GM21381 (cell line): ENCODE results near the gene CRACDL.
"Not testable (repeated sequence)": the region's sequence is repeated elsewhere in the genome, so short reads cannot be mapped to it uniquely, and the experiment has no call there.

ENCODE experiments used
- ATAC-seq: cut with Tn5 transposase; IDR thresholded peaks from one replicate; pipeline ENCODE4 v1.9.1; 2021; ENCODE audit warnings: mild to moderate bottlenecking, moderate library complexity; ENCODE audit not compliant: unreplicated experiment

Gene CRACDL

DNA sequence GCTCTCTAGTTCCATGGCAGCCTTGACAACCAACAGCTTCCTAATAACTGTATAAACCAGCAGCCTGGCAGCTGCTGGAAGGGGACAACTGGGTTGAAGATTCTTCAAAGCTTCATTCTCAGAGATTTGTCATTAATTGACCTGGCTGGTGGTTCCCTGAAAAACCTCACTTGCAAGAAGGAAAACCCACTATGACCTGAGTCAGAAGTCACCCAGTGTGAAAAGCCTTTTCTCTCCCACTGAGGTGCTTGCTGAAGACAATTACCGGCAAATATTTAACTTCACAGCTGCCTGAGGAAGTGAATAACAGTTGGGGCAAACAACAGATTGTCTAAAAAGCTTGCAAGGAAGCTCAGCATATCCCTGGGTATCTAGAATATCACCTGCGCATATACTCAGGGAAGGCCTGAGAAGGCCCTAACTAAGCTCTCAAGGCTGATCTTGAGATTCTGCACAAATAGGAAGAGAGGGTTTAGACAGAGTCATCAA, 49.9 kb downstream of the CRACDL start:
- ATAC-seq: no peak

DNA sequence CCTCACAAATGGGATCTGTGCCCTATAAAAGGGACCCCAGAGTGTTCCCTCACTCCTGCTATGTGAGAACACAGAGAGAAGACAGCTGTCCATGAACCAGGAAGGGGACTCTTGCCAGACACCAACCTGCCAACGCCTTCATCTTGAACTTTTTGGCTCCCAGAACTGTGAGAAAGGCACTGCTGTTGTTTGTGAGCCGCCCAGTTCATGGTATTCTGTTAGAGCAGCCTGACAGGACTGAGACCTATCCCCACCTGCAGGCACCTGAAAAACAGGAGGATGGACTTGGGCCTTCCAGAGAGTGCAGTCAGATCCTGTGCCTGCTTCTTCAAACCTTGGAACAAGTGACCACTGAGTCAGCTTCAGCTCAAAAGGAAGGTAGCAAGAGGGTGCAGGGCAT, 51.4 kb downstream of the CRACDL start:
- no peak for ATAC-seq

DNA sequence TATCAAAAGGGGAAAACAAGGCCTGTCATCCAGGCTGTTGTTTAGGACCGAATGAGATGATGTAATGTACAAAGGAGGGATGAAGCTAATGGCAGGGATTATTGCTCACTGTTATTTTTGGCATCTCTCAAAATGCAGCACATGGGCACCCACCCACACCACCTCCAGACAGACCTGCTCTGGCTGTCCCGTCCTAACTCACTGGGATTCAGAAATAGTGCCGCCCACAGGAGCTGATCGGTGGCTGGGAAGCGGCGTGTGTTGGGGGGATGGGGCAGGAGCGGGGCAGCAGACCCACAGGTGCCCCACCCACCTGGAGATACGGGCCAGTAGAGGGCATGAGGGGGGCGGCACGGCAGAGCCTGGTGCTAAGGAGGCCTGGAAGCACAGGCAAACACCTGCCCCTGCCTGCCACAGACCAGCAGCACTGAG, 52.2 kb downstream of the CRACDL start:
- no peak for ATAC-seq

DNA sequence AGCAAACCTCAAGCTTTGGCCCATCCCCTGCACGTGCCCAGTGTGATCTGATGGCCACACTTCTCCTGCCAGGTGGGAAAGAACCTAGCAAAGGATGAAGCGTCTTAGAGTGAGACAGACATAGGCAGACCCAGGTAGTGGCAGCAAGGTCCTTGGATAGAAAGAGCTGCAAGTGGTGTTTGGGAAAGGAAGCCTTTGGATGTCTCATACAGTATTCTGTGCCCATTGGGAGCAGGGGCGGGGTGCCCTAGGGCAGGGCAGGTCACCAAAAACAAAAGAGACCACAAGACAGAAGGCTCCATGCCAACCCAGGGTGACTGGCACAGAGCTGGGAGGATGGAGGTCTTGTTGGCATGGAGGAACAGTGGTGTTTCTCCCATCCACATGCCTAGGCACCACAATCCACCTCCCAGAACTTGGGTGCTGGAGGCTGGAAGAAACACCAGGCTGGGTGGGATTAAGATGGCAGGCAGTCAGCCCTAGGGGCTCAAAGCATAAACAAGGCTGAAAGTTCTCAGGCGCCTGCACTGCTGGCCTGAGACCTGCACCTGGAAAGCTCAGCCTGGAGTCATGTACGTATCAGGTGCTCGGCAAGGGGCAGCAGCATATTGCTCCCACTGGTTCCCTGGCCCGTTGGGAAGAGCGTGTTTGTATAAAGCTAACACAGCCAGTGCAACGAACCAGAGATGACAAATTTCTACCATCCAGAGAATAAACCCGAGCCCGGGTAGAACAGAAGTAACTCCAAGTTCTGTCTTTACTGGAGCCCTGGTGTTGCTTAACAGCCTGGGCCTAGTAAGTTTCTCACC, 52.9 kb downstream of the CRACDL start:
- ATAC-seq: no peak

DNA sequence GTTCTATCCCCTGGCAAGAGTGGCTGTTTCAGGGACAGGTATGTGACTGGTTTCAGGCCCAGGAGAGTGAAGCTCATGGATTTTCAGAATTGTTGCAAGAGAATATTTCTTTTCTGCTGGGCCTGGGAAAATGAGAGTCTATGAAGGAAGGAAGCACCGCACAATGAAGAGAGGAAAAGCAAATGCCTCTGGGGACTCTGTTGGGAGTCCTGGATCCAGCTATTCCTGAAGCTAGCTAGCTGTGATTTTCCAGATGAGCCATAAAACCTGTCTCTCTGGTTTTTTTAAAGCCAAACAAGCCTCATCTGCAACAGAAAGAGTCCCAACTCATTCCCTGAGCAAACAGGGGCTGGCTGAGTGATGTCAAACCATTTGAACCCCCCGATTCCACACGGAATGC, 53.7 kb downstream of the CRACDL start:
- ATAC-seq: no peak

DNA sequence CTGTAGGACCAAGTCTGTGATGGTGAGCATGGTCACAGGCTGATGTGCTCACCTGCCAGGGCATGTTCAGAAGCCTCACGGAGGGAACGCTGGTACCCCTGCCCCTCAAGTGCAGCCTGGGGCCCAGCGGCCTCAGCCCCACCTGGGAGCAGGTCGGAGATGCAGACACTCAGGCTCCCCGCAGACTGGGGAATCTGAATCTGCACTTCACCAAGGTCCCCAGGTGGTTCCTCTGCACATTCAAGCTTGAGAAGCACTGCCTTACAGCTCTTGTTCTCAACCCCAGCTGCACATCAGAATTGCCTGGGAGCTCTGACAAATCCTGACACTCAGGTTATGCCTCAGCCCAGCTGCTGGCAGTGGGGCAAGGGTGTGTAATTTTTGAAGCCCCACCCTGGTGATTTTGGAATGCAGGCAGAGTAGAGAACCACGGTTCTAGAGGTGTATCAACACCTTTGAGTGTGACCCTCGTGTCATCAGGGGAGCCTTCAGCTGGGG, 54.8 kb downstream of the CRACDL start:
- no peak for ATAC-seq

DNA sequence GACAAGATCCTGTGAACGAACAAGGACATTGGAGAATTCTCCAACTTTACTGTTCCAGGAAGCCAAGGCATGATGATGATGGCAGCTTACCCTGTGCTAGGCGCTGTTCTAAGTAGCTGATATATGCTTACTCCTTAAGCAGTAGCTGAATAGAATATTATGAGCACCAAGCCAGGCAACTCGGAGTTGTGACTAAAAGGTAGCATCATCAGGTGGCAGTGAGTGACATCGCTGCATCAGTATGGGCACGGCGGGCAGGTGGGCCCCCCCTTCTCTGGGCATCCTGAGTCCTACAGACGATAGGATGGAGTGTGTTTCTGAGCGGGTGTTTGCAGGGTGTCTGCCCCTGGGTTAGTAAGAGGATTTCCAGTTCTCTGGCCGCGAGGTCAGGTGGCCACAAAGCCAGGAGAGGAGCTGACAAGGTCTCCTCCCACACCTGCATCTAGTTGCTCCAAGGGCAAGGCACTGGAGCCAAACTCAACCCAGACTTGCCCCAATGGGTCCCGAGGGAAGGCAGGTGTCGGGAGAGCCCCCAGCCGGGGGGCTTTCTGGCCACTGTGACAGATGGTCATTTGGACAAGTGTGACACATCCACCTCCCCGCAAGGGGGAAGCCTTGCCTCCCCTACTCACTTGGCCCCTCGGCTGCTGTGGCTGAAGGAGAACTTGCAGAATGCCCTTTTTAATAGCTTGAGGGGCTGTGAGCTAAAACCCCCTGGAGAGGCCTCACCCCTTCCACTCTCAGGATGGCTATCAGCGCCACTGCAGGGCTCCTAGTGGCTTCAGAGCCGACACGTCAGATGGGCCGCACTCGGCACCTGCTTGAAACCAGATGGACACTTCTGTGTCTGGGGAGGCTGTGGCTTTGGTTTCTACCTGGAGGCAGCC, 55.5 kb downstream of the CRACDL start:
- ATAC-seq: no peak

DNA sequence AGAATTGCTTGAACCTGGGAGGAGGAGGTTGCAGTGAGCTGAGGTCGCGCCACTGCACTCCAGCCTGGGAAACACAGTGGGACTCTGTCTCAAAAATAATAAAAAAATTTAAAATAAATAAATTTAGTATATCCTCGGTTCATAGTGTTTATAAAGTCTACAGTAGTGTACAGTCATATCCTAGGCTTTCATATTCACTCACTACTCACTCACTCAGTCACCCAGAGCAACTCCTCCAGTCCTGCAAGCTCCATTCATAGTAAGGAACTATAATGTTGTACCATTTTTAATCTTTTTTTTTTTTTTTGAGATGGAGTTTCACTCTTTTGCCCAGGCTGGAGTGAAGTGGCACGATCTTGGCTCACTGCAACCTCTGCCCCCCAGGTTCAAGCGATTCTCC, 58.4 kb downstream of the CRACDL start:
- ATAC-seq: not testable (repeated sequence)

DNA sequence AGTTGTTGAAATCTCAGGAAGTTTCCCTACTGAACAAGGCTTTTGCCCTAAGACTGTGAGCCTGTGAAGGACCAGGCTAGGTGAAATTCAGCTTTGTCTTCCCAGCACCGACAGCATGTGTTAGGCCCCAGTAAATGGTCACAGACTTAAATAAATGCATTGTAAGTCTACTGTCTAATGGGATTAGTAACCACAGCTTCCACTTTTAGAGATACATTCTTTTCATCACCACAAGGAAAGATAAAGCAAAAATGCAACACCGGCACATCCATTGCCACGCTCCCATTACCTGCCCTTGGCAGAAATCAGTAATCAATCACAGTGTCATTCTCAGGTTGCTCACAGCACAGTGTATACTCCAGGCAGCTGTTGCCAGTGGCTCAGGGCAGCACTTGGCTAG, 59.3 kb downstream of the CRACDL start:
- no peak for ATAC-seq

DNA sequence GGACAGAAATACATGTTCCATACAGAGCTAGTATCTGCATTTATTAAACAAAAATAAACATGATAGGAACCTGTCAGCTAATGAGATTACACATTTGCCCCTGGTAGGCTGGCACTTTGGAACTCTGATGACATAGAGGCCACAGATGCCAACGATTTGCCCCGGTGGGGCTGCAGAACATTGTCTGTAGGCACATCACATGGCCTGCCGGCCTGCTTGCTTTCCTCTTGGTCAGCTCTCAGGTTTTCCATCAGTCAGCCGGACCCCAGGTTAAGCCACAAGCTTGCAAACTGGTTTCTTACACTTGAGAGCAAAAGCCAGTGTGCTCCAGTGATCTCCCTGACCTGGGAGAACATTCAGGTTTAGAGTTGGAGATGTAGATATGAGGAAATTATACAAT, 60.3 kb downstream of the CRACDL start:
- no peak for ATAC-seq

DNA sequence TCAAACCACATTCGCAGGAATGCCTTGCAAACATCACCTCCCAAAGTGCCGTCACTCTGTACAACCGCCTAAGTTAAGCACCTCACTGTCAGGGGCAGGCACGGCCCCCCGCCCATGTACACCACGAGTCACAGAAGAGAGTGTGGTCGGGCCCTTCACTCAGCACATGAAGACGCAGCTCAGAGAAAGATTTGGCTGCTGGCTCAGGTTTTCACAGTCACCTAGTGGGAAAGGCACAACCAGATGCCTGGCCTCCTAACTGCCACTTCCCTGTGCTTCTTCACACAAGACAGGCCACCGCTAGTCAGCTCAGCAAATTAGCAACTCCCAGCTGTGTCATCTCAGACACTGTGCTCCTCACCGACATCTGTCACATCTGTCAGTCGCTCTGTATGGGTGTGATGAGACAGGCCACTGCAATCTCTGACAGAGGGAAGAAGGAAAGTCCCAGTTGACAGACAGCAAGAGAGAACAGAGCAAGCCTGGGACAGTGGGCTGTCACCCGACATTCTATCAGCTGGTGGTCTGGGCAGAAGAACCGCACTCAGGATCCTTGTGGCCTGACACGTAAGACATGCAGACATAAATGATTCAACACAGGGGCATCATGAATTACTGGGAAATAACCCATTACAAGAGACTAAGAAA, 60.8 kb downstream of the CRACDL start:
- ATAC-seq: peak; percentile 53

DNA sequence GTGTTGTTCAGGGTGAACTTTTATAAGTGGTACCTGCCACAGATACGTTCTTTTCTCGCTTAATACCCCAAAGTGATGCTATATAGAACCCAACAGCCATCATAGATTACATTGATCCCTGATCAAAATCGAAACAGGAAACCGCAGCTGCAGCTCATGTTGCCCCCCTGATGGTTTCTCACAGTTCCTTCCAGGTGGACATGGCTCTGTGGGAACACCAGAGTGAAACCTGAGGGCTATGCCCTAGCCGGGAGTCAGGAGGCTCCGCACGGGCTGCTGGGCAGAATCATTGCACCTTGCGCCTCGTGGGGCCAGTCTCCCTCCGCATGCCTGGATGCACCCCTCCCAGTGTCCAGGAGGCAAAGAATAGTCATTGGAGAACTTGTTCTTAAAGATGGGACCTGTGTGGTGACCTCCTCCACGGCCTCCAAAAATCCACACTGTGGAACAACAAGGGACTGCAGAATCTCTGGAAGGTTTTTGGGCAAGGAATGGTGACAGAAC, 61.8 kb downstream of the CRACDL start:
- no peak for ATAC-seq

DNA sequence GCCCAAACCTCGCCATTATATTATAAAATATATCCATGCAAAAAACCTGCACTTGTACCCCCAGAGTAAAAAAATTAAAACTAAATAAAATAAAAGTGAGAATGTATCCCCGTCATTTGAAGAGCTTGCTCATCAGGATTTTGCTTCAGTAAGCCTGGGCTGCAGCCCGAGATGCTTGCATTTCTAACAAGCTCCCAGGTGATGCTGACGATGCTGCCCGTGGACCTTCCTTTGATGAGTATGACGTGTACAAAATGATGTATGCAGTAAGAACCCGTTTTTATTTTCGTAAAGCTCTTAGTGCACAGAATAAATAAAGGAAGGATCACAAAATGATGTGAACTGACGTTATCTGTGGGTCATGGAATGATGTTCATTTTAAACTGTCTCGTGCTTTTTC, 63.5 kb downstream of the CRACDL start:
- no peak for ATAC-seq

DNA sequence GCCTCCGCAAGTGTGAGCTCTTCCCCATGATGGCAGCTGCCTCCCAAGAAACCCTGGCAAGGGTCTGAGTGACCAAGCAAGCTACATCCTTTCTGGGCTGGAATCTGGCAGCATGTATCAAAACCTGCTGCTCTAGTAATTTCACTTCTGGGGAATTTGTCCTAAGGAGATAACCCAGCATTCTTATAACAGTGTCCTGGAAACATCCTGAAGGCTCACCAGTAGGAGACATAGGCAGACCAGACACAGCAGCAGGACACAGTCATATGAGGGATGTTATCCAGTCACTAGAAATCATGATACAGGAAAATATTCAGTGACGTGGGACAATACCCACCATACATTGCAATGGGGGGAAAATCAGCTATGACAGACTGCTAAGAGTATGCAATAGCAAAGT, 64.5 kb downstream of the CRACDL start:
- no peak for ATAC-seq

DNA sequence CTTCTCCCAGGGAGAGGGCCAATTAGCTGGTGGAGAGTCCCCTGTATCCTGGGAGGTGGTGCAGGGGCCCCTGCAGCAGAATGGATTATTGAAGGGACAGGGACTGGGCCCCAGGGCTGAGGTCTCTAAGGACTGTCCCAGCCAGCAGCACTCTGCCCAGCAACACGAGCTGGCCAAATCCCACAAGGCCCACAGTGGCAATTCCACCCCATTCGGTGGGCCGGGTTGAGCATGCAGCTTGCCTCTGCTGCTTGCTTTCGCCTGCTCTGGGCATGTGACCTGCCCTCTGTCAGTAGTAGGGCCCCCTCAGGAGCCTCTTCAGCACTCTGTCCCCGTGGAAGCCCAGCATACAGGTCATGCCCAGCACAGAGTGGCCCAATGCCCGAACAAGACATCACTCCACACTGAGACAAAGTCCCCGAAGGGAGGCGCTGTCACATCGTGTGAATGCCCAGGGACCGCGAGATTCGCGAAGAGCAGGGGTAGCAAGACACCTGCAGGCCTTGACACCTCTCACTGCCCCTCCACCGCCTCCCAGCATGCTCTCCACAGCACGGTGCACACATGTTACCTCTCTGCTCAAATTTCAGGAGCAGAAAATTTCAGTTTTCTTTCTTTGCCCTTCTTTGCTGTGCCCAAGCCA, 65.4 kb downstream of the CRACDL start:
- no peak for ATAC-seq

DNA sequence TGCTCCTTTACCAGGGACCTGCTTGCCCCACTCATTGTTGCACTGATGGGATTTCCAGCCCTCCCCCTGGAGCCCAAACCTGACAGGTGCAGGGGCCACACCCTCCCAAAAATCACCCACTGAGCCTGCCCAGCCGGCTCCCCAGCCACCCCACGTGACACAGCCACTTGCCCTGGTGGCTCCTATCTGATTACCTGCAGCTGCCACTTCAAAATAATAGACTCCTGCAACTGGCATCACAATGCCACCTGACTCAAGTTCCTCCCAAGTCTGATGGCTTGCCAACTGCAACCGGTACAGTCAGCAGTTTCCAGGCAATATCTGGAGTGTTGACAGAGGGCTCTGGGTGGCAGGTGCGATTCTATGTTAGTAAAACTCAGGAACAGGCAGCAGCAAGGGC, 66.2 kb downstream of the CRACDL start:
- no peak for ATAC-seq

DNA sequence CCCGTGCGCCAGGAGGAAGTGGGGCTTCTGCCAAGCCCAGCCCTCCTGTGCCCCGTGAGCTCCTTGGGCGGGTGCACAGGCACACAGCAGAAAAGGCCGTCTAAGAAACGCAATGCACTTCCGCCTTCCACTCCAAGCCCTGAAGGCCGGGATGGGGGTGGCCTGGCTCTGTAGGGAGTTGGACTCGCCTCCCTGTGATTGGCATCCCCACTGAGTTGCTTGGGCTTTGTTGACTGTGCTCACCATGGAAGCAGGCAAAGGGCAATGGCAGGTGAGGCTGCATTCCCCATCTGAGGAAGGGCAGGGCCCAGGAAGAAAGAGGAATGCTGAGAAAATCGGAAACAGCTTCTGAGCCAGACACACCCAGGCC, 66.8 kb downstream of the CRACDL start:
- no peak for ATAC-seq

DNA sequence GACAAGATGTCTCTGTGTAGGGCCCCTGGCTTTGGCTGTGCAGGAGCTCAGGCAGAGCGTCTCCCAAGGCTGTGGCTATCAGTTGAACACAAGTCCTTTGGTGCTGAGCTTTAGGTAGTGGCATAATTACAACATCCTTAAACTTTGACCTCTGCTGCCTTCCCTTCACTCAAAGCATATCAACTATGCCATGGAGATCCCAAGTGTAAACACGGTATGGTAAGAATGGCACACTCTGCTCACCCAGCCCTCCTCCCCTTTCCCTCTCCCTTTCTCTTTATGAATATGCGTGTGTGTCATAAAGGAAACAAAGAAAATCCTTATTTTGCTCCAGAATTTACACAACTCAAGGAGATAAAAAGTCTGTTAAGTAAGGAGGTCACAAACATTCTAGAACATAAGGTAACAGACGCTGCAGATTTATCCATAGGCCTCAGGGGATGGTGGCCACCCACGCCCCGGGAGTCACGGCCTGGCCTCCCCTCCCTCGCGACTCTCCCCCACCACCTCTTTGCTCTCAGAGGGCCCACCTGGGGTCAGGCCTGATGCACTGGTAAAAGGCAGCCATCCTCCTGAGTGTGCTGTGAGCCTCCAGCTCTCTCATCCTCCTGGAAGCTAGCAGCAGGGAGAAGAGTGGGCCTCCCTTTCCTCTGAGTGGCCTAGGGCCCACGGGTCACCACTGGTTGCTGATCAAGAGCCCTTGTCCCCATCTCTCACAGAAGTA, 67.3 kb downstream of the CRACDL start:
- no peak for ATAC-seq

DNA sequence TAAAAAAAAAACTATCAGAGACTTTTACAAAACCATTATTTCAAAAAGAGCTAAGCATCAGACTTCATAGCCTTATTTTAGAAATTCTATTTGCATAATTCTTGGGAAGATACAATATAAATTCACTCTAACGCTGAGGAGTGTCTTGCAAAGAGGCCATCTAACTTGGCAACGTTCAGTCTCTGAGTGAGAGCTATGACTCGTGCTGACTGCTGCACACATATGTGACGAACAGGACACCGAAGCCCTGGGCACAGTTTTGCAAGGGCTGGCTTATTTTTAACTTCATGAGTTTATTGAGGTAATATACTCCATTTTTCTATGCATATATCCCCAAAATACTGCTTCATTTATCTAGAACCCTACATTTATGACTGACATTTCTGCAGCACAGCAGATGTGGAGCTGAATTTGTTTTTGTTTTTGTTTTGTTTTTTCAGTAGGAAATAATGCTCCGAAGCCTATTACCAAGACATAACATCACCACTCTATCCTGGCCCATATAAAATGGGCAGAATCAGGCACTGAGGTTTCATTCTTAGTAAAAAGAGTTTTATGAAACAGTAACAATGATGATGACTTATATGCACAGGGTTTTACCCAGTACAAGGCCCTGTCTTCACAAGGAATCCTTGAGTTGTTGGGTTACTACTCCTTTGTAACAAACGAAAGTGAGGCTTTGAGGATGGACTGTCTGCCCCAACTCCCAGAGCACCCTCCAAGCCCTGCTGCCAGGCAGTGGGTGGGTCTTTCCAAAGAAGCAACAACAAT, 68.3 kb downstream of the CRACDL start:
- no peak for ATAC-seq
